DND-41 (cell line): Measurements from ENCODE around the gene GPR146.

Experiments
- ATAC-seq: fragments of 200-7000 bp; cut with Tn5 transposase; 3 replicates; pipeline ENCODE4 v1.9.1; 2021; ENCODE audit warnings: low read depth; ENCODE audit not compliant: insufficient read depth
- DNase-seq: peaks from one replicate; pipeline ENCODE4 v3.0.0-alpha.2; 2020
- H2AFZ ChIP-seq: 2 replicates; pipeline ENCODE4 v1.6.0; 2012; ENCODE audit warnings: low read depth, low read length
- H3K27ac ChIP-seq: 2 replicates; pipeline ENCODE4 v1.5.1; 2012; ENCODE audit warnings: low read length, inconsistent platforms
- H3K27me3 ChIP-seq: fragments of 200-600 bp; sonication (generic); 2 replicates; pipeline ENCODE4 v1.6.0; 2012; ENCODE audit warnings: low read length, mild to moderate bottlenecking, inconsistent platforms; ENCODE audit not compliant: insufficient read depth, poor library complexity
- H3K36me3 ChIP-seq: 2 replicates; pipeline ENCODE4 v1.5.1; 2012; ENCODE audit warnings: low read length, inconsistent platforms; ENCODE audit not compliant: insufficient read depth
- H3K4me1 ChIP-seq: 2 replicates; pipeline ENCODE4 v1.5.1; 2012; ENCODE audit warnings: mild to moderate bottlenecking, low read length; ENCODE audit not compliant: insufficient read depth
- H3K4me2 ChIP-seq: 2 replicates; pipeline ENCODE4 v1.6.0; 2012; ENCODE audit warnings: mild to moderate bottlenecking, moderate library complexity, low read length, inconsistent platforms; ENCODE audit not compliant: insufficient read depth
- H3K4me3 ChIP-seq, 2 experiments: fragments of 200-600 bp in 1 of 2; shearing (Covaris generic) in 1 of 2; 2 replicates each; pipeline ENCODE4 v1.5.1; 2012 to 2016; ENCODE audit warnings: inconsistent platforms in 2 of 2, low read length in 2 of 2, mild to moderate bottlenecking in 2 of 2, low read depth in 1 of 2, moderate library complexity in 1 of 2
- H3K79me2 ChIP-seq: 2 replicates; pipeline ENCODE4 v1.6.0; 2012; ENCODE audit warnings: low read length, inconsistent platforms; ENCODE audit not compliant: insufficient read depth
- H3K9ac ChIP-seq: 2 replicates; pipeline ENCODE4 v1.6.0; 2012; ENCODE audit warnings: low read depth, mild to moderate bottlenecking, inconsistent platforms, low read length, moderate library complexity
- H3K9me3 ChIP-seq: 2 replicates; pipeline ENCODE4 v1.5.1; 2012; ENCODE audit warnings: low read length, moderate library complexity, mild to moderate bottlenecking, inconsistent platforms; ENCODE audit not compliant: insufficient read depth, severe bottlenecking
- H4K20me1 ChIP-seq: 2 replicates; pipeline ENCODE4 v1.6.0; 2012; ENCODE audit warnings: low read length; ENCODE audit not compliant: insufficient read depth
- EZH2 ChIP-seq: IDR thresholded peaks from 3 replicates; pipeline ENCODE4 v1.6.1; 2012; ENCODE audit warnings: borderline replicate concordance, low read depth, mild to moderate bottlenecking, moderate library complexity, low read length, inconsistent platforms; ENCODE audit not compliant: severe bottlenecking
- TF ChIP-seq, protein P1 (sequence below): IDR thresholded peaks from 2 replicates; pipeline ENCODE4 v1.5.1; 2012; ENCODE audit warnings: borderline replicate concordance, low read length, moderate library complexity, mild to moderate bottlenecking; ENCODE audit not compliant: poor library complexity, severe bottlenecking; ENCODE audit errors: extremely low read depth

GPR146 gene

DNA sequence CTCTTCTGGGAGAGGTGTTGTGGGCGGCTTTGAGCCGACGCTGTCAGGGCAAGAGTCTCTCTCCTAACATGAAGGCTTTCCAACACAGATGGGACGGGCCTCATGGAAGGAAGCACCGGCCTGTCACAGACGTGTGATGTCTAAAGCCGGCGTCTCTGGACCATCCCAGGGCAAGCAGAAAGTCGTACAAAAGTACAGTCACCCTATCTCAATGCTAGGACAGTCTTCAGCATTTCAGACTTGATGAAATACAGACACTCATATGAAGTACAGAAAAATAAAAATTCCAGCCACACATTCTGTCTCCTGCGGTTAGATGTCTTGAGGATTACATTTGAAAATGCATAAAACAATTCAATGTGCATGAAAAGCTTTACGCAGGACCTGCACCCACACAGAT is 30.8 kb upstream of the GPR146 start:
- ATAC-seq (no peak), DNase-seq (no peak)
- Histone ChIP-seq H3K9ac (no peak overlapping the region), H3K9me3 (no peaks in the 10 kb centered on the region), H3K27ac (no peak overlapping the region), H3K4me3 (no peak overlapping the region), H3K27me3 (no peaks in the 10 kb centered on the region), H3K79me2 (no peaks in the 10 kb centered on the region), H2AFZ (no peak overlapping the region), H4K20me1 (peaks cover 24% of the 10 kb centered on the region), H3K36me3 (no peaks in the 10 kb centered on the region), H3K4me1 (no peaks in the 10 kb centered on the region), H3K4me2 (no peak overlapping the region)
- no peak for TF ChIP-seq EZH2
- TF ChIP-seq, protein P1, sequence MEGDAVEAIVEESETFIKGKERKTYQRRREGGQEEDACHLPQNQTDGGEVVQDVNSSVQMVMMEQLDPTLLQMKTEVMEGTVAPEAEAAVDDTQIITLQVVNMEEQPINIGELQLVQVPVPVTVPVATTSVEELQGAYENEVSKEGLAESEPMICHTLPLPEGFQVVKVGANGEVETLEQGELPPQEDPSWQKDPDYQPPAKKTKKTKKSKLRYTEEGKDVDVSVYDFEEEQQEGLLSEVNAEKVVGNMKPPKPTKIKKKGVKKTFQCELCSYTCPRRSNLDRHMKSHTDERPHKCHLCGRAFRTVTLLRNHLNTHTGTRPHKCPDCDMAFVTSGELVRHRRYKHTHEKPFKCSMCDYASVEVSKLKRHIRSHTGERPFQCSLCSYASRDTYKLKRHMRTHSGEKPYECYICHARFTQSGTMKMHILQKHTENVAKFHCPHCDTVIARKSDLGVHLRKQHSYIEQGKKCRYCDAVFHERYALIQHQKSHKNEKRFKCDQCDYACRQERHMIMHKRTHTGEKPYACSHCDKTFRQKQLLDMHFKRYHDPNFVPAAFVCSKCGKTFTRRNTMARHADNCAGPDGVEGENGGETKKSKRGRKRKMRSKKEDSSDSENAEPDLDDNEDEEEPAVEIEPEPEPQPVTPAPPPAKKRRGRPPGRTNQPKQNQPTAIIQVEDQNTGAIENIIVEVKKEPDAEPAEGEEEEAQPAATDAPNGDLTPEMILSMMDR, result no peak

DNA sequence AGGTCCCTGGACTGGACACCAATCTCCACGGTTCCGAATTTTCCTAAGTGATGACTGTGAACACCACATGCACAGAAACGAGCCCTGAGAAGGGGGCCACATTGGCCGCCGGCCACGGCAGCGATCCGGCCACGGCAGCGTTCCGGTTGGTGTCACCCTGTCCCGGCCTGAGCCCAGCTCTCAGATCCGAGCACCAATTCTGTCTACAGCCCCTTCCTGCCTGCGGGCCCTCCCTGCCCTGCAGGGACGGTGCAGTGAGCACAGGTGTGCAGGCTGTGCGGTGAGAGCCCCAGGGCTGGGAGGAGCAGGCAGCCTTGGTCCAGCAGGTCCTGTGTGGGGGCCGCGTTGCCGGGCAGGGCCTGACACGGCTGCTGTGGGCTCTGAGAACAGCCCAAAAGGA is 29.7 kb upstream of the GPR146 start:
- H3K4me1 ChIP-seq, result no peaks in the 10 kb centered on the region
- no peak for TF ChIP-seq EZH2
- no peak for DNase-seq
- H3K79me2 ChIP-seq, result no peaks in the 10 kb centered on the region
- no peak overlapping the region for H3K9ac ChIP-seq
- peaks cover 20% of the 10 kb centered on the region for H4K20me1 ChIP-seq
- H2AFZ ChIP-seq, result no peak overlapping the region
- no peaks in the 10 kb centered on the region for H3K27me3 ChIP-seq
- no peak overlapping the region for H3K4me3 ChIP-seq
- ATAC-seq, result no peak
- H3K27ac ChIP-seq, result no peak overlapping the region
- H3K36me3 ChIP-seq, result no peaks in the 10 kb centered on the region
- no peaks in the 10 kb centered on the region for H3K9me3 ChIP-seq
- no peak overlapping the region for H3K4me2 ChIP-seq

DNA sequence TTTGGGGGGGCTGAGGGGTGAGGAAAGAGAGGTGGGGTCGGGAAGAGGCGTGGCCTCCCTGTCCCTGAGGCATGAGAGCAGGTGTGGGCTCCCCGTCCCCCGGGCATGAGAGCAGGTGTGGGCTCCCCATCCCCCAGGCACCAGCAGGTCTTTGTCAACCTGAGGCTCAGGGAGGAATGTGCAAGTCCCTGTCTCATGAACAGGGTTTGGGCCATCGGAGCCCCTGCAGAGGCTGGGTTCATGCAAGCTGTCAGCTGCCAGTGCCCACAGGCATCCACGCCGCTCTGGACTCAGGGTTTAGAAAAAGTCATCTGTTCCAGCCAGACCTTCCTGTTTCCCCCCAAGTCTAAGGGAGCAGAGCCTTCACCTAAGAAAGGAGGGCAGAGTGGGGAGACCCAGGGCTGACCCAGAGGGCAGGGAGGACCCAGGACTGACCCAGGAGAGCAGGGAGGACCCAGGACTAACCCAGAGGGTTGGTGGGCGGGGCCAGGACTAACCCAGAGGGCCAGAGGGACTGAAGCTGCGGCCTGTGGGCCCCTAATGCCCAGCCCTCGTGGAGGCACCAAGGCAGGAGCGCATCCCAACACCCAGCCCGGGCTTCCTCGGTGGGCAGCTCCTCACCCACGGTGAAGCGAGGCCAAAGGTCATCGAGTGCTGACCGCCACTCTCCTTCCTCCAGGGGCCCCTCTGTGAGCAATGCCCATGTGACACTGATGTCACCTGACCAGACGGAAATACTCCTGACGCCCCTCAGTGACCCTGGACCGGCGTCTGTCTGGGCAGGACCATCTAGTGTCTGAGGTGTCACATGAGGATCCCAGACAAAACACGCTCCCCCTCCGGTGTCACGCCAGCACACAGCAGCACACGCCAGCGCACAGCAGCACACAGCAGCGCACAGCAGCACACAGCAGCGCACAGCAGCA is 28.9 kb upstream of the GPR146 start:
- H3K36me3 ChIP-seq, result no peaks in the 10 kb centered on the region
- no peaks in the 10 kb centered on the region for H3K4me1 ChIP-seq
- no peak overlapping the region for H3K4me2 ChIP-seq
- TF ChIP-seq EZH2, result no peak
- TF ChIP-seq, protein P1, result no peak
- H2AFZ ChIP-seq, result no peak overlapping the region
- ATAC-seq (no peak), DNase-seq (no peak)
- no peak overlapping the region for H3K9ac ChIP-seq
- H3K27ac ChIP-seq, result no peak overlapping the region
- H3K79me2 ChIP-seq, result no peaks in the 10 kb centered on the region
- no peak overlapping the region for H3K4me3 ChIP-seq
- no peaks in the 10 kb centered on the region for H3K27me3 ChIP-seq
- peaks cover under 1% of the 10 kb centered on the region for H3K9me3 ChIP-seq
- H4K20me1 ChIP-seq, result peaks cover 19% of the 10 kb centered on the region
